Endothelial cell of umbilical vein (primary cell): ENCODE results near the gene CEMP1. TPM values are rescaled to one million over a fixed set of nuclear protein-coding genes. Genes with fewer than 3 reads are reported as not detected.

Source experiments
- BruUV-seq: library from RNA; stranded (reverse); fragments of 400-500 nt; replicated peaks from 2 replicates; lab custom pipeline; 2021; lab: Mats Ljungman, UMichigan
- CTCF ChIA-PET: fragments of 300-600, 350-600 bp; sonication (Branson Sonifier 250); formaldehyde crosslinking; loops from one replicate; lab custom pipeline; 2021; ENCODE audit warnings: antibody characterized with exemption, inconsistent platforms; lab: Charles Lee
- POLR2A ChIA-PET: fragments of 300-600, 350-600 bp; sonication (Branson Sonifier 250); formaldehyde crosslinking; loops from one replicate; lab custom pipeline; 2021; ENCODE audit warnings: antibody characterized with exemption, inconsistent platforms; lab: Charles Lee
- DNase-seq: peaks from one replicate; pipeline ENCODE4 v3.0.0-alpha.2; 2011; ENCODE audit warnings: low read depth, low spot score
- FAIRE-seq: peaks from 2 replicates; lab custom pipeline; 2011; peaks lifted over from hg19 to GRCh38; lab: Jason Lieb, UNC
- H2AFZ ChIP-seq: 2 replicates; pipeline ENCODE4 v1.6.0; 2012; ENCODE audit warnings: low read depth, low read length, control low read depth, inconsistent platforms
- H3K27ac ChIP-seq: 2 replicates; pipeline ENCODE4 v1.5.1; 2011; ENCODE audit warnings: low read depth, mild to moderate bottlenecking, control low read depth, low read length, moderate library complexity; ENCODE audit not compliant: insufficient read depth
- H3K27me3 ChIP-seq, 2 experiments: 2 replicates each; pipeline versions ENCODE4 v1.6.0 to v1.6.1; 2011; ENCODE audit warnings: low read length in 2 of 2, mixed read lengths in 1 of 2; ENCODE audit not compliant: control insufficient read depth in 2 of 2, insufficient read depth in 2 of 2
- H3K36me3 ChIP-seq, 2 experiments: 2 replicates in 1 of 2; 3 replicates in 1 of 2; pipeline ENCODE4 v1.5.1; 2011; ENCODE audit warnings: low read length in 2 of 2, mild to moderate bottlenecking in 1 of 2, moderate library complexity in 1 of 2; ENCODE audit not compliant: control insufficient read depth in 2 of 2, insufficient read depth in 2 of 2; ENCODE audit errors: extremely low read depth in 1 of 2
- H3K4me1 ChIP-seq: 3 replicates; pipeline ENCODE4 v1.5.1; 2011; ENCODE audit warnings: mild to moderate bottlenecking, low read length; ENCODE audit not compliant: control insufficient read depth, insufficient read depth; ENCODE audit errors: extremely low read depth
- H3K4me2 ChIP-seq: 2 replicates; pipeline ENCODE4 v1.6.1; 2011; ENCODE audit warnings: low read length, control low read depth, mixed read lengths; ENCODE audit not compliant: insufficient read depth
- H3K4me3 ChIP-seq, 3 experiments: fragments of 200-600 bp in 1 of 3; sonication (generic), shearing (Covaris generic) in 1 of 3; replicated peaks in 1 of 3; 2 replicates each; pipeline ENCODE4 v1.5.1; 2011 to 2016; ENCODE audit warnings: control low read depth in 3 of 3, low read length in 3 of 3, mild to moderate bottlenecking in 2 of 3, inconsistent platforms in 1 of 3, low read depth in 1 of 3, moderate library complexity in 1 of 3; ENCODE audit not compliant: insufficient read depth in 1 of 3
- H3K79me2 ChIP-seq: 2 replicates; pipeline ENCODE4 v1.6.0; 2012; ENCODE audit warnings: low read length, inconsistent platforms; ENCODE audit not compliant: control insufficient read depth, insufficient read depth
- H3K9ac ChIP-seq: replicated peaks from 2 replicates; pipeline ENCODE3; 2011; ENCODE audit warnings: low read length, control low read depth; ENCODE audit not compliant: insufficient read depth; ENCODE audit errors: extremely low read depth
- H3K9me1 ChIP-seq: replicated peaks from 3 replicates; pipeline ENCODE4 v1.6.0; 2011; ENCODE audit warnings: mild to moderate bottlenecking, low read length; ENCODE audit not compliant: control insufficient read depth, insufficient read depth; ENCODE audit errors: extremely low read depth
- H3K9me3 ChIP-seq: replicated peaks from 2 replicates; pipeline ENCODE4 v1.5.1; 2012; ENCODE audit warnings: low read length, inconsistent platforms; ENCODE audit not compliant: control insufficient read depth, insufficient read depth
- H4K20me1 ChIP-seq: replicated peaks from 2 replicates; pipeline ENCODE3; 2011; ENCODE audit warnings: mild to moderate bottlenecking, low read length; ENCODE audit not compliant: control insufficient read depth, insufficient read depth; ENCODE audit errors: extremely low read depth
- CTCF ChIP-seq, 2 donors: IDR thresholded peaks; 1 replicate in 1 of 2; 2 replicates in 1 of 2; pipeline ENCODE4 v1.5.1; 2011; ENCODE audit warnings: low read length in 2 of 2, mild to moderate bottlenecking in 2 of 2, moderate library complexity in 2 of 2, control low read depth in 1 of 2, inconsistent platforms in 1 of 2, low read depth in 1 of 2; ENCODE audit not compliant: insufficient read depth in 1 of 2; ENCODE audit errors: extremely low read depth in 1 of 2
- EZH2 ChIP-seq: IDR thresholded peaks from 2 replicates; pipeline ENCODE4 v1.6.1; 2012; ENCODE audit warnings: borderline replicate concordance, low read depth, mild to moderate bottlenecking, moderate library complexity, low read length, inconsistent platforms; ENCODE audit not compliant: severe bottlenecking
- FOS ChIP-seq: IDR thresholded peaks from 2 replicates; pipeline ENCODE4 v1.6.1; 2011; ENCODE audit warnings: mild to moderate bottlenecking, low read length, moderate library complexity, borderline replicate concordance; ENCODE audit not compliant: insufficient read depth
- GATA2 ChIP-seq: IDR thresholded peaks from 2 replicates; pipeline ENCODE4 v1.7.0; 2011; ENCODE audit warnings: low read depth, mild to moderate bottlenecking, moderate library complexity, mixed read lengths, low read length; ENCODE audit not compliant: insufficient read length, insufficient read depth
- JUN ChIP-seq: IDR thresholded peaks from 2 replicates; pipeline ENCODE4 v1.6.1; 2011; ENCODE audit warnings: borderline replicate concordance, low read depth; ENCODE audit not compliant: insufficient read length, insufficient read depth
- MAX ChIP-seq: IDR thresholded peaks from 2 replicates; pipeline ENCODE4 v1.6.1; 2011; ENCODE audit not compliant: insufficient read depth, insufficient read length
- MYC ChIP-seq: IDR thresholded peaks from one replicate; pipeline ENCODE4 v1.6.1; 2011; ENCODE audit warnings: mild to moderate bottlenecking, low read depth, low read length
- POLR2A ChIP-seq: IDR thresholded peaks from 2 replicates; pipeline ENCODE4 v1.6.1; 2012; ENCODE audit warnings: low read depth, mild to moderate bottlenecking, control low read depth, low read length
- POLR2AphosphoS5 ChIP-seq: IDR thresholded peaks from 2 replicates; pipeline ENCODE4 v1.6.1; 2012; ENCODE audit warnings: low read depth, mild to moderate bottlenecking, control low read depth, low read length, moderate library complexity; ENCODE audit not compliant: insufficient read depth
- dilution Hi-C: fragments of 300-500 bp; cut with MboI; formaldehyde crosslinking; loops from one replicate; pipeline ENCODE4 v1.15.0; 2019; ENCODE audit warnings: low sequenced_read_pairs; ENCODE audit not compliant: extremely low pct_ligation_motif_present
- intact Hi-C: fragments of 100-400 bp; cut with micrococcal nuclease; formaldehyde crosslinking; loops from one replicate; pipeline ENCODE4 v1.10.0; 2022
- polyA plus RNA-seq, 4 experiments: library from polyadenylated mRNA; depleted of rRNA in 3 of 4; stranded (reverse) in 3 of 4; unstranded in 1 of 4; fragments of >200 nt; gene quantifications; 2 replicates each; pipeline versions ENCODE4 v1.2.1 to v1.2.3, GENCODE V29; 2011 to 2012; ENCODE audit warnings: missing spikeins in 1 of 4
- total RNA-seq: library from RNA; stranded (reverse); gene quantifications from 2 replicates; pipeline ENCODE4 v1.2.3, GENCODE V29; 2021

Gene CEMP1
- total and polyA plus RNA-seq, 2 donors (not counting 3 experiments of a cell fraction or from before 2014, with no cell fraction given) = not detected

- ChIA-PET CTCF (interaction anchor here (2.4 kb wide), 1 partner anchor 13 kb away, joined by 14 read pairs; no protein-coding TSS in a partner anchor), POLR2A (no interaction called here)
- Histone ChIP-seq H3K4me3 (no peak overlapping the region), H3K4me2 (no peak overlapping the region), H3K9me3 (no peaks in the 10 kb centered on the region), H3K27me3 (no peaks in the 10 kb centered on the region), H3K9ac (no peak overlapping the region), H3K9me1 (no peaks in the 10 kb centered on the region), H2AFZ (no peak overlapping the region), H3K79me2 (peaks cover 6% of the 10 kb centered on the region), H3K36me3 (no peaks in the 10 kb centered on the region), H3K27ac (no peak overlapping the region), H4K20me1 (no peaks in the 10 kb centered on the region), H3K4me1 (no peaks in the 10 kb centered on the region)
- intact Hi-C loops = no loop called here
- dilution Hi-C loops = no loop called here
- DNase-seq (no peak), FAIRE-seq (no peak)
- BruUV-seq = no TSS peak
- no peak for TF ChIP-seq POLR2A
- TF ChIP-seq GATA2 = no peak
- no peak for TF ChIP-seq FOS
- TF ChIP-seq POLR2AphosphoS5 = no peak
- TF ChIP-seq MYC = no peak
- TF ChIP-seq MAX = no peak
- TF ChIP-seq EZH2 = no peak
- TF ChIP-seq CTCF (IDR thresholded peaks at IDR 0.05; ENCODE audit: extremely low read depth in 1 of 2, insufficient read depth in 1 of 2, low read depth in 1 of 2, low read length in 2 of 2) = no peak
- TF ChIP-seq JUN = no peak
Observed at GRCh38 chr16:2487903-2488531, 43.2 kb downstream of the CEMP1 start.
